AG10803 (cell line): Measurements from ENCODE around the gene UCN2.

Source experiments
- DNase-seq: peaks from one replicate; pipeline ENCODE4 v3.0.0; 2010; ENCODE audit warnings: low read depth
- H3K4me3 ChIP-seq: 2 replicates; pipeline ENCODE4 v1.5.1; 2011; ENCODE audit warnings: mild to moderate bottlenecking, low read length, control low read depth
- CTCF ChIP-seq: conservative IDR thresholded peaks from 2 replicates; pipeline ENCODE4 v1.5.1; 2011; ENCODE audit warnings: mild to moderate bottlenecking, low read length, control low read depth, inconsistent platforms

UCN2 gene

GRCh38 chr3:48595526-48596121 lies 32.0 kb upstream of the UCN2 start:
- peak overlapping the region; percentile 64 for H3K4me3 ChIP-seq
- DNase-seq, result peak; percentile 84
- TF ChIP-seq CTCF, result no peak

DNA sequence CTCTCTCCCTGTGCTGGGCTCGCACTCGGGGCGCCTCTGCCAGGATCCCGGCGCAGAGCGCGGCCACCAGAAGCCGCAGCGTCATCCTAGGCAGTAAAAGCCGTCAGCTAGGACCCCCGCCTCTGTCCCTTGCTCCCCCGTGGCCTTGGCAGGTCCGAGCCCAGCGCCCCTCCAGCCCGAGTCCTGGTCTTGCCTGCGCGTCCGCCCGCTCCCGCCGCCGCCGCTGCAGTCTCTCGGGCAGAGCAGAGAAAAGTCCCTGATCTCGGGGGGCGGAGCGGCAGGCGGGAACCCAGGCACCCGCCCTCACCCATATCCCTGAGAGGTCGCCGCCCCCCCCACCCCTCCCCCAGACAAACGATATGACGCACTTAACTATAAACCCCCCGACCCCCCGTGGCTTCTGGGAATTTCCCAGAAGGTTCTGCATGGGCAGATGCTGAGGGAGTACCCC lies 31.5 kb upstream of the UCN2 start, which contains the start of gene COL7A1:
Gene COL7A1 (minus strand): TSS at position 255 of the 451 bp plus-strand sequence. CDS start 170 bp downstream, at position 85.
- TF ChIP-seq CTCF, result no peak
- DNase-seq, result peak; percentile 31
- H3K4me3 ChIP-seq, result peak within 1 kb of the TSS; percentile 64

GRCh38 chr3:48594417-48595049 lies 31.0 kb upstream of the UCN2 start:
- peak; percentile 48 for DNase-seq
- TF ChIP-seq CTCF, result no peak
- H3K4me3 ChIP-seq, result peak overlapping the region; percentile 64

GRCh38 chr3:48593337-48593736 lies 29.8 kb upstream of the UCN2 start:
- H3K4me3 ChIP-seq, result no peak overlapping the region; the same call in 1 of the 2 replicates
- no peak for DNase-seq
- no peak for TF ChIP-seq CTCF

GRCh38 chr3:48592519-48593087 lies 29.0 kb upstream of the UCN2 start:
- no peak overlapping the region for H3K4me3 ChIP-seq
- no peak for TF ChIP-seq CTCF

GRCh38 chr3:48591886-48592518 lies 28.4 kb upstream of the UCN2 start:
- no peak overlapping the region for H3K4me3 ChIP-seq
- TF ChIP-seq CTCF, result no peak
- DNase-seq, result no peak

More at GRCh38 chr3:48592519-48593087, 29.0 kb upstream of the UCN2 start:
- peak; percentile 8 for DNase-seq

GRCh38 chr3:48591436-48591835 lies 27.9 kb upstream of the UCN2 start:
- no peak for DNase-seq
- H3K4me3 ChIP-seq, result no peak overlapping the region
- no peak for TF ChIP-seq CTCF
